ENCODE data around the gene SYNE2. TPM values are rescaled to one million over a fixed set of nuclear protein-coding genes. Genes with fewer than 3 reads are reported as not detected.

Gene SYNE2
- total and polyA plus RNA-seq, 2 of the 8 experiments (the other 6 are each of a cell fraction or from before 2014, with no cell fraction given) = 32.6 to 46.1 TPM

DNA sequence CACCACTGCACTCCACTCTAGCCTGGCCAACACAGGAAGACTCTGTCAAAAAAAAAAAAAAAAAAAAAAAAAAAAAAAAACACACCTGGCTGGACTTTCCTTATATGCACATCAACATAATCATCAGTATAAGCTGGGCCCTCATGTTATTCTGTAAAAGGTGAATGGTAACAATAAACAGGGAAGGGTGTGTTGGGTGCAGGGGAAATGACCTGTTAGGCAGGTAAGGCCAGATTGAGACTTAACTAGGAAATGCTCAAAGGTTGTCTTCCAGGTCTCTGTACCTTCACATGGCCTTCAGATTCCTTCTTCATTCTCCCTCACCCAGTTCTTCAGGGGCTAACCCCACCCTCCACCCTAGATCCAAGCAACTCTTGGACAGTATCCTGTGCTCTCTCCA, 393.9 kb downstream of the SYNE2 start:
- FAIRE-seq (no peak), DNase-seq (ENCODE audit: low read depth in 1 of 2, low spot score in 2 of 2) (no peak)
- Histone ChIP-seq H3K14ac (ENCODE audit: insufficient read length) (no peak overlapping the region), H3K9me3 (ENCODE audit: insufficient read depth in 2 of 2, low read depth in 1 of 2, low read length in 1 of 2) (no peaks in the 10 kb centered on the region), H3K27ac (ENCODE audit: low read depth, low read length) (no peak overlapping the region), H4K5ac (ENCODE audit: insufficient read length, low read depth, low read length) (no peak overlapping the region), H4K8ac (ENCODE audit: extremely low read depth, insufficient read depth, low read length) (no peak overlapping the region), H3K36me3 (ENCODE audit: control insufficient read depth in 2 of 4, insufficient read depth in 4 of 4, low read length in 3 of 4) (no peaks in the 10 kb centered on the region), H2BK20ac (ENCODE audit: low read length) (no peak overlapping the region), H4K20me1 (replicated peaks in 1 of 2; ENCODE audit: control insufficient read depth in 1 of 2, insufficient read depth in 2 of 2, low read length in 2 of 2) (no peaks in the 10 kb centered on the region), H3K4me1 (replicated peaks in 1 of 4; ENCODE audit: control insufficient read depth in 3 of 4, insufficient read depth in 4 of 4, low read length in 3 of 4) (no peaks in the 10 kb centered on the region), H2AK5ac (ENCODE audit: low read depth, low read length) (no peak overlapping the region), H2BK12ac (ENCODE audit: low read depth, low read length) (no peak overlapping the region), H3K23ac (ENCODE audit: insufficient read length) (no peak overlapping the region), H2BK15ac (ENCODE audit: low read length) (no peak overlapping the region), H3K4me2 (ENCODE audit: insufficient read depth in 1 of 2, low read depth in 2 of 2, low read length in 2 of 2) (no peak overlapping the region), H3K18ac (ENCODE audit: extremely low read depth, low read length) (no peak overlapping the region), H3K9ac (replicated peaks in 1 of 4; ENCODE audit: extremely low read depth in 1 of 4, low read depth in 3 of 4, low read length in 3 of 4) (no peak overlapping the region), H2BK5ac (ENCODE audit: low read depth, low read length) (no peak overlapping the region), H3K4me3 (ENCODE audit: extremely low read depth in 1 of 4, insufficient read depth in 2 of 4, low read depth in 3 of 4, low read length in 4 of 4) (no peak overlapping the region), H4K91ac (replicated peaks; ENCODE audit: insufficient read length, low read length) (no peak overlapping the region), H3K23me2 (ENCODE audit: low read depth, low read length) (no peaks in the 10 kb centered on the region), H3K27me3 (replicated peaks in 1 of 4; ENCODE audit: control insufficient read depth in 3 of 4, extremely low read depth in 1 of 4, insufficient read depth in 3 of 4, low read length in 3 of 4) (no peaks in the 10 kb centered on the region; a peak in 1 of 7 replicates), H3K4ac (replicated peaks; ENCODE audit: insufficient read length, low read depth, low read length) (no peak overlapping the region), H2AFZ (ENCODE audit: low read length) (no peak overlapping the region), H3K56ac (replicated peaks; ENCODE audit: insufficient read length, low read depth, low read length) (no peak overlapping the region), H2BK120ac (replicated peaks; ENCODE audit: low read depth, low read length) (no peak overlapping the region), H3K79me2 (ENCODE audit: control insufficient read depth in 1 of 2, insufficient read depth in 2 of 2, low read length in 2 of 2) (no peaks in the 10 kb centered on the region), H3K79me1 (ENCODE audit: low read depth, low read length) (no peaks in the 10 kb centered on the region)
- ChIA-PET CTCF (ENCODE audit: partially characterized antibody) (no interaction called here), POLR2A (ENCODE audit: partially characterized antibody) (interaction anchor here (0.6 kb wide), 1 partner anchor 457 kb away, joined by 3 read pairs; no protein-coding TSS in a partner anchor)
- TF ChIP-seq HDAC2 (IDR thresholded peaks at IDR 0.05; ENCODE audit: borderline replicate concordance in 1 of 2, low read depth in 2 of 2, low read length in 2 of 2) (no peak), CEBPB (IDR thresholded peaks at IDR 0.05; ENCODE audit: low read depth, low read length) (no peak), RFX5 (IDR thresholded peaks at IDR 0.05; ENCODE audit: borderline replicate concordance, low read depth, low read length) (no peak), TEAD4 (IDR thresholded peaks at IDR 0.05; ENCODE audit: low read depth, low read length) (no peak), RXRA (IDR thresholded peaks at IDR 0.05; ENCODE audit: insufficient read depth, low read depth, low read length) (no peak), POLR2AphosphoS5 (IDR thresholded peaks at IDR 0.05; ENCODE audit: low read depth, low read length) (no peak), SIX5 (IDR thresholded peaks at IDR 0.05; ENCODE audit: low read depth, low read length) (no peak), TAF7 (optimal IDR thresholded peaks at IDR 0.05; ENCODE audit: borderline replicate concordance, low read depth, low read length) (no peak), EGR1 (IDR thresholded peaks at IDR 0.05; ENCODE audit: borderline replicate concordance, low read depth, low read length) (no peak), HDAC6 (IDR thresholded peaks at IDR 0.05; ENCODE audit: low read depth, low read length) (no peak)
- TF ChIP-seq, protein P1, sequence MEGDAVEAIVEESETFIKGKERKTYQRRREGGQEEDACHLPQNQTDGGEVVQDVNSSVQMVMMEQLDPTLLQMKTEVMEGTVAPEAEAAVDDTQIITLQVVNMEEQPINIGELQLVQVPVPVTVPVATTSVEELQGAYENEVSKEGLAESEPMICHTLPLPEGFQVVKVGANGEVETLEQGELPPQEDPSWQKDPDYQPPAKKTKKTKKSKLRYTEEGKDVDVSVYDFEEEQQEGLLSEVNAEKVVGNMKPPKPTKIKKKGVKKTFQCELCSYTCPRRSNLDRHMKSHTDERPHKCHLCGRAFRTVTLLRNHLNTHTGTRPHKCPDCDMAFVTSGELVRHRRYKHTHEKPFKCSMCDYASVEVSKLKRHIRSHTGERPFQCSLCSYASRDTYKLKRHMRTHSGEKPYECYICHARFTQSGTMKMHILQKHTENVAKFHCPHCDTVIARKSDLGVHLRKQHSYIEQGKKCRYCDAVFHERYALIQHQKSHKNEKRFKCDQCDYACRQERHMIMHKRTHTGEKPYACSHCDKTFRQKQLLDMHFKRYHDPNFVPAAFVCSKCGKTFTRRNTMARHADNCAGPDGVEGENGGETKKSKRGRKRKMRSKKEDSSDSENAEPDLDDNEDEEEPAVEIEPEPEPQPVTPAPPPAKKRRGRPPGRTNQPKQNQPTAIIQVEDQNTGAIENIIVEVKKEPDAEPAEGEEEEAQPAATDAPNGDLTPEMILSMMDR (IDR thresholded peaks at IDR 0.05; ENCODE audit: control extremely low read depth in 1 of 3, insufficient read depth in 1 of 3, low read depth in 1 of 3, low read length in 3 of 3) = no peak
- TF ChIP-seq, protein P2, sequence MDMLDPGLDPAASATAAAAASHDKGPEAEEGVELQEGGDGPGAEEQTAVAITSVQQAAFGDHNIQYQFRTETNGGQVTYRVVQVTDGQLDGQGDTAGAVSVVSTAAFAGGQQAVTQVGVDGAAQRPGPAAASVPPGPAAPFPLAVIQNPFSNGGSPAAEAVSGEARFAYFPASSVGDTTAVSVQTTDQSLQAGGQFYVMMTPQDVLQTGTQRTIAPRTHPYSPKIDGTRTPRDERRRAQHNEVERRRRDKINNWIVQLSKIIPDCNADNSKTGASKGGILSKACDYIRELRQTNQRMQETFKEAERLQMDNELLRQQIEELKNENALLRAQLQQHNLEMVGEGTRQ (IDR thresholded peaks at IDR 0.05; ENCODE audit: low read length) = no peak

Measured in H1 (cell line).